Activated T-cell treated with anti-CD3 and anti-CD28 coated beads, Interleukin-2, amount 50 U/mL, for 24 hours (primary cell): ENCODE results near the gene MCU.
"Not testable (repeated sequence)": the region's sequence is repeated elsewhere in the genome, so short reads cannot be mapped to it uniquely, and the experiment has no call there.

Experiments
- DNase-seq: peaks from one replicate; pipeline ENCODE4 v3.0.0-alpha.2; 2020
- H3K27ac Mint-ChIP-seq: 2 replicates; pipeline ENCODE4 v1.8.0; 2020; ENCODE audit warnings: mild to moderate bottlenecking, mixed read lengths
- H3K27me3 Mint-ChIP-seq: 2 replicates; pipeline ENCODE4 v1.8.0; 2020; ENCODE audit warnings: mixed read lengths
- H3K36me3 Mint-ChIP-seq: 2 replicates; pipeline ENCODE4 v1.8.0; 2020; ENCODE audit warnings: low read depth, mixed read lengths
- H3K4me1 Mint-ChIP-seq: 2 replicates; pipeline ENCODE4 v1.8.0; 2020; ENCODE audit warnings: low read depth, mixed read lengths
- H3K4me3 Mint-ChIP-seq: 2 replicates; pipeline ENCODE4 v1.8.0; 2020; ENCODE audit warnings: mild to moderate bottlenecking, moderate library complexity, mixed read lengths
- H3K9me3 Mint-ChIP-seq: 2 replicates; pipeline ENCODE4 v1.8.0; 2020; ENCODE audit warnings: mixed read lengths

Gene MCU

GRCh38 chr10:72694476-72695369 lies 2.8 kb downstream of the MCU start:
- Mint-ChIP-seq H3K4me3 (no peak overlapping the region), H3K9me3 (no peaks in the 10 kb centered on the region), H3K36me3 (peaks cover 2% of the 10 kb centered on the region), H3K4me1 (peaks cover 43% of the 10 kb centered on the region), H3K27ac (peak overlapping the region; percentile 23), H3K27me3 (no peaks in the 10 kb centered on the region)
- DNase-seq: no peak

GRCh38 chr10:72695496-72695895 lies 3.6 kb downstream of the MCU start:
- DNase-seq: no peak
- Mint-ChIP-seq H3K4me1 (peaks cover 35% of the 10 kb centered on the region), H3K9me3 (no peaks in the 10 kb centered on the region), H3K27me3 (no peaks in the 10 kb centered on the region), H3K4me3 (no peak overlapping the region), H3K27ac (no peak overlapping the region), H3K36me3 (peaks cover 2% of the 10 kb centered on the region)

DNA sequence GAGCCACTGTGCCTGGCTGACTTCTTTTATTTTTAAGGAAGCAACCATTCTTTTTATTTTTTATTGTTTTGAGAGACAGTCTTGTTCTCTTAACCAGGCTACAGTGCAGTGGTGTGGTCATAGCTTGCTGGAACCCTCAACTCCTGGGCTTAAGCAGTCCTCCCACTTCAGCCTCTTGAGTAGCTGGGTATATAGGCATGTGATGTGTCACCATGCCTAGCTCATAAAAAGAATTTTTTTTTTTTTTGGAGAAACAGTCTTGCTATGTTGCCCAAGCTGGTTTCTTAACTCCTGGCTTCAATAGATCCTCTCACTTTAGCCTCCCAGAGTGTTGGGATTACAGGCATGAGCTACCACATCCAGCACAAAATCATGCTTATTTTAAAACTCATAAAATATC lies 5.8 kb downstream of the MCU start:
- Mint-ChIP-seq H3K4me3 (no peak overlapping the region), H3K36me3 (peaks cover under 1% of the 10 kb centered on the region), H3K9me3 (no peaks in the 10 kb centered on the region), H3K27me3 (no peaks in the 10 kb centered on the region), H3K27ac (no peak overlapping the region), H3K4me1 (peaks cover 30% of the 10 kb centered on the region)
- no peak for DNase-seq

GRCh38 chr10:72702465-72702864 lies 10.5 kb downstream of the MCU start:
- peaks cover 14% of the 10 kb centered on the region for H3K4me1 Mint-ChIP-seq
- H3K36me3 Mint-ChIP-seq, DNase-seq, H3K27ac Mint-ChIP-seq, H3K27me3 Mint-ChIP-seq, H3K9me3 Mint-ChIP-seq, H3K4me3 Mint-ChIP-seq: not testable (repeated sequence)

DNA sequence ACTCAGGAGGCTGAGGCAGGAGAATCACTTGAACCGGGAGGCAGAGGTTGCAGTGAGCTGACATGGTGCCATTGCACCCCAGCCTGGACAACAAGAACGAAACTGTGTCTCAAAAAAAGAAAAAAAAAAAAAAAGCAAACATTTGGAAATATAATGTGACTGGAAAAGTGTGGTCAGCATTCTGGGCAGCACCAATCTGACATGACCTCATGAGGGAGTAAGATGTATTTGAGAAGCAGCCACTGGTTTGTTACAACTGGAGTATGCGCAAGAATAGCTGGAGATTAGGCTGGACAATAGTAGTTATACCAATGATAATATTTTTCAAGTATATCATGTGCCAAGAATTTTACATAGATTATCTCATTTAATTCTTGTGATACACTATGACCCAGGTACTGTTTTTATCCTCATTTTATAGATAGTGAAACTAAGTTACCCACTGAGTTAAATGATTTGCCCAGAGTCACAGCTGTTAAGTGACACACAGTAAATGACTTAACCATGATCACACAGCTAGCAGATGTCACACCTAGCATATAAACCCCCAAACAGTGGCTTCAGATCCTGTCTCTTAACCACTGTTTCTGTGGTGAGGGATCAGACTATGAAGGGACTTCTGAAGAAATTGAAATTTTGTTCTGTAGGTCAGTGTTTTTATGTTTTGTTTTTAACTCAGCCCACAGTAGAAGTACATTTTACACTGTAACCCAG lies 11.1 kb downstream of the MCU start:
- H3K36me3 Mint-ChIP-seq: no peaks in the 10 kb centered on the region
- no peaks in the 10 kb centered on the region for H3K27me3 Mint-ChIP-seq
- H3K4me1 Mint-ChIP-seq: peaks cover 14% of the 10 kb centered on the region
- DNase-seq: no peak
- H3K27ac Mint-ChIP-seq: peak overlapping the region; percentile 39
- H3K9me3 Mint-ChIP-seq: no peaks in the 10 kb centered on the region
- H3K4me3 Mint-ChIP-seq: no peak overlapping the region

- H3K4me3 Mint-ChIP-seq: no peak overlapping the region
- H3K36me3 Mint-ChIP-seq: no peaks in the 10 kb centered on the region
- no peaks in the 10 kb centered on the region for H3K9me3 Mint-ChIP-seq
- no peak overlapping the region for H3K27ac Mint-ChIP-seq
- H3K4me1 Mint-ChIP-seq: peaks cover 14% of the 10 kb centered on the region
- no peaks in the 10 kb centered on the region for H3K27me3 Mint-ChIP-seq
- DNase-seq: no peak
These were observed 12.2 kb downstream of the MCU start for GRCh38 chr10:72704117-72704516.

DNA sequence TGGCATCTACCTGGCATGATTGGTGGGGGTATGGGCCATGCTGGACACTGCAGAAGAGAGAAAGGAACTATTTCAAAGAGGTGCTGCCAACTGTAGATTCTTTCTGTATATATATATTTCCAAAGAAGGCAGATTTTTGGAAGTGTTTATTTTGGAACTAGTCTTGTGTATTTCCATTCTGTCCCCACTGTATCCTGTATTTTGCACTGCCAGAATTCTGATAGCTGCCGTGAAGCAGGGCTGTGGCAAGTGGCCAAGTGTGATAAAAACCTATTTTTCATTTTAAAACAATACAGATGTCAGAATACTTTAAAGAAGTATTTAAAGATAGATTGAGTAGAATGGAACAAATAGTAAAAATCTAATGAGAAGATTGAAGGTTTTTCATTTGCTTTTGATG lies 17.1 kb downstream of the MCU start:
- Mint-ChIP-seq H3K4me3 (no peak overlapping the region), H3K9me3 (no peaks in the 10 kb centered on the region), H3K27me3 (no peaks in the 10 kb centered on the region), H3K27ac (no peak overlapping the region), H3K4me1 (peaks cover 2% of the 10 kb centered on the region), H3K36me3 (peaks cover 2% of the 10 kb centered on the region)
- no peak for DNase-seq

DNA sequence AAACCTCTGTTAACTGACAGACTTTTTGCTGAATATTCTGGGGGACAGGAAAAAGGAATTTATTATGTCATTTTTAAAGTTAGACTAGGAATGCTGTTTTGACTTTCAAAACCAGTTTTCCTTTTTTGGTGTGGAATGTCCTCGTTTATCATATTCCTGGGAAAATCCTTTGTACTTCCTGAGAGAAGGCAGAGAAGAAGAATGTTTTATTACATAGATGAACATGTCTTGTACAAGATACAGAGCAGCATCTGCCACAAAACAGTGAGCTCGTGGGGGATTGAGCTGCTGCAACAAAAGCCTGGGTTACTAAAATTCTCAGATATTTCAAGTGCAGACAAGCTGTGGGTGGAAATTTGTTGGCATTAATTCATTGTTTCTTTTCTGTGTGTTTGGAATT lies 20.2 kb downstream of the MCU start:
- H3K27ac Mint-ChIP-seq: no peak overlapping the region
- no peak overlapping the region for H3K4me3 Mint-ChIP-seq
- H3K27me3 Mint-ChIP-seq: no peaks in the 10 kb centered on the region
- peaks cover 2% of the 10 kb centered on the region for H3K4me1 Mint-ChIP-seq
- no peaks in the 10 kb centered on the region for H3K9me3 Mint-ChIP-seq
- peaks cover 18% of the 10 kb centered on the region for H3K36me3 Mint-ChIP-seq
- no peak for DNase-seq

DNA sequence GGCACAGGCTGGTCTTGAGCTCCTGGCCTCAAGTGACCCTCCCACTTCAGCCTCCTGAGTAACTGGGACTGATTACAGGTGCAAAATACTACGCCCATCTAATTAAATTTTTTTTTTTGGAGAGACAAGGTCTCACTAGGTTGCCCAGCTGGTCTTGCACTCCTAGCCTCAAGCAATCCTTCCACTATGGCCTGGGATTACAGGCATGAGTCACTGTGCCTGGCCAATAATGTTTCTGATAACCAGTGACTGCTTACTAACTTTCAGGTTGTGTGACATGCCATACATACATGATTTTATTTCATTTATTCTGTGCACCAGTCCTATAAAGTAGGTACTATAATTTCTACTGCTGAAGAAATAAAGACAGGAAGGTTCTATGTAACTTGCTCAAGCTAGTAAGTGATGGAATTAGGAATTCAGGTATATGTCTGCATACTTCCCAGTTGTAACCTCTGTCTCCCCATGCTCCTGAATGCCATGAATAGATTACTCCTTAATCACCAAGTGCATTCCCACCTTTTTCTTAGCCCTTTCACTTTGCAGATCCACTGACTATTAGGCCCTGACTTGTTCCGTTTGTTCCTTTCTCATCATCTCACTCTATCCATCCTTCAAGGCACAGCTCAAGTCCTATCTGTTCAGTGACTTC lies 28.1 kb downstream of the MCU start:
- Mint-ChIP-seq H3K4me3 (no peak overlapping the region), H3K27me3 (no peaks in the 10 kb centered on the region), H3K4me1 (no peaks in the 10 kb centered on the region), H3K9me3 (no peaks in the 10 kb centered on the region), H3K36me3 (peaks cover 25% of the 10 kb centered on the region), H3K27ac (no peak overlapping the region)
- DNase-seq: no peak

- Mint-ChIP-seq H3K4me3 (no peak overlapping the region), H3K27me3 (no peaks in the 10 kb centered on the region), H3K4me1 (no peaks in the 10 kb centered on the region), H3K9me3 (no peaks in the 10 kb centered on the region), H3K27ac (no peak overlapping the region), H3K36me3 (peaks cover 15% of the 10 kb centered on the region)
- DNase-seq: no peak
These were observed 29.1 kb downstream of the MCU start for GRCh38 chr10:72720814-72721660.

DNA sequence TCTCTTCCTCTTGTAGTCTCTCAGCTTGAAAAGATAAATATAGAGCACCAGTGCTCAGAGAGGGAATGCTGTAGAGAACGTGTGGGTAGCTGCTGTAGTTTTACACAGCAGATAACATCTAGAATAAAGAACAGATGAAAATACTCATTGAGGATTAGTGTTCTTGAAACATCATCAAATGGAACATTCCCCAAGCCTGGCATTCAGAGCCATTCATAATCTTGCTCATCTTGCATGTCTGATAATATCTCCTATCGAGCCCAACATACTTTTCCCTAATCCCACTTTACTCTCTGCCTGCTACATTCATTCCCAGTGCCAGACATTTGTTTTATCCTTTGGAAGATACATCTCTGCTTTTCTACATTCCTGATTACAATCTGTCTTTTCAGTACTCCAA lies 35.2 kb downstream of the MCU start:
- Mint-ChIP-seq H3K4me3 (no peak overlapping the region), H3K27me3 (no peaks in the 10 kb centered on the region), H3K9me3 (no peaks in the 10 kb centered on the region), H3K36me3 (peaks cover 4% of the 10 kb centered on the region), H3K4me1 (peaks cover 27% of the 10 kb centered on the region), H3K27ac (no peak overlapping the region)
- DNase-seq: no peak

DNA sequence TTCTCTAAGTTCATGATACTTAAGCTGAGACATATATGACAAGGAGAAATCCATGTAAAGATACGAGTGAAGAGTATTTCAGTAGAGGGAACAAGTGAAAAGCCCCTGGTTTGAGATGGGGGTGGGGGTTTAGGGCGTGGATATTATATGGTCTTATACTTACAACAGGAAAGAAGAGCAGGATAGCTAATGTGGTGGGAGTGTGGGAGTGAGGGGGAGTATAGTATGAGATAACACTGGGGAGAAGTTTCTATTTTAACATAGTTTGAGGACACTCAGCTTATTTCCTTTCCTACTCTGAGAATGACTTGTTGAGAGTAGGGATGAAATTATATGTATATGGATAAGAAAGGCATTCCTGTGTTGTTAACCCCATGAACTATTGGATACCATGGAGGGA lies 36.5 kb downstream of the MCU start:
- H3K9me3 Mint-ChIP-seq: no peaks in the 10 kb centered on the region
- H3K27ac Mint-ChIP-seq: peak overlapping the region; percentile 55
- peaks cover 27% of the 10 kb centered on the region for H3K4me1 Mint-ChIP-seq
- no peak for DNase-seq
- H3K4me3 Mint-ChIP-seq: no peak overlapping the region
- H3K27me3 Mint-ChIP-seq: no peaks in the 10 kb centered on the region
- H3K36me3 Mint-ChIP-seq: peaks cover 4% of the 10 kb centered on the region

DNA sequence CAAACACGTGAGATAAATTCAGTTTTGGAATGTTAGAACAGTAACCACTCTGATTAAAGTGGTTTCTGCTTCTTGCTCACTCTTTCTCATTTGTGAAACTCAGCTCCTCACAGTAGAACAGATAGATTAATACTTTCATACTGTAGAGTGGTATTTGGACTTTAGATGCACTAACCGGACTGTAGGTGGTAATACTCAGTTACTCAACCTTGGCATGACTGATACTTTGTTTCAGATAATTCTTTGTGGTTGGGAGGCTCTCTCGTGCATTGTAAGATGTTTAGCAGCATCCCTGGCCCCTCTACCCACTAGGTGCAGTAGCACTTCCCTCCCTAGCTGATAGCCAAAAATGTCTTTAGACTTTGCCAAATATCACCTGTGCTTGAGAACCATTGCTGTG lies 37.6 kb downstream of the MCU start:
- DNase-seq: no peak
- H3K36me3 Mint-ChIP-seq: peaks cover 3% of the 10 kb centered on the region
- H3K27ac Mint-ChIP-seq: peak overlapping the region; percentile 60
- H3K4me3 Mint-ChIP-seq: no peak overlapping the region
- H3K4me1 Mint-ChIP-seq: peaks cover 27% of the 10 kb centered on the region
- no peaks in the 10 kb centered on the region for H3K9me3 Mint-ChIP-seq
- H3K27me3 Mint-ChIP-seq: no peaks in the 10 kb centered on the region

- no peak for DNase-seq
- Mint-ChIP-seq H3K4me3 (no peak overlapping the region), H3K27me3 (no peaks in the 10 kb centered on the region), H3K36me3 (no peaks in the 10 kb centered on the region), H3K9me3 (no peaks in the 10 kb centered on the region), H3K4me1 (peaks cover 27% of the 10 kb centered on the region), H3K27ac (no peak overlapping the region)
These were observed 38.5 kb downstream of the MCU start for GRCh38 chr10:72730479-72730878.
